ENCODE measurements around the gene PAX9.
A peak's percentile ranks its signal among the peaks of the same experiment; 100 is the strongest.

The PAX9 gene

GRCh38 chr14:36661506-36662257 lies at the start of gene PAX9:
PAX9 (plus strand) TSS chr14:36661860; CDS start chr14:36662090, 230 bp downstream.
- peak; percentile 97 for DNase-seq (ENCODE audit: low read depth)

GRCh38 chr14:36617824-36618223 lies 43.8 kb upstream of the PAX9 start:
- no peak for DNase-seq (ENCODE audit: low read depth)

- DNase-seq (ENCODE audit: low read depth): no peak
Observed at GRCh38 chr14:36618641-36619040, 43.0 kb upstream of the PAX9 start.

- no peak for DNase-seq (ENCODE audit: low read depth)
Observed at GRCh38 chr14:36619131-36619530, 42.5 kb upstream of the PAX9 start.

GRCh38 chr14:36619853-36620252 lies 41.8 kb upstream of the PAX9 start:
- no peak for DNase-seq (ENCODE audit: low read depth)

GRCh38 chr14:36625014-36625413 lies 36.6 kb upstream of the PAX9 start:
- DNase-seq (ENCODE audit: low read depth): no peak

- no peak for DNase-seq (ENCODE audit: low read depth)
Observed at GRCh38 chr14:36625436-36625835, 36.2 kb upstream of the PAX9 start.

- no peak for DNase-seq (ENCODE audit: low read depth)
Observed at GRCh38 chr14:36626151-36626550, 35.5 kb upstream of the PAX9 start.

- DNase-seq (ENCODE audit: low read depth): peak; percentile 57
Observed at GRCh38 chr14:36627981-36628380, 33.7 kb upstream of the PAX9 start.

- DNase-seq (ENCODE audit: low read depth): no peak
Observed at GRCh38 chr14:36633580-36633979, 28.1 kb upstream of the PAX9 start.

- DNase-seq (ENCODE audit: low read depth): no peak
Observed at GRCh38 chr14:36646664-36647416, 14.8 kb upstream of the PAX9 start.

GRCh38 chr14:36647417-36647823 lies 14.2 kb upstream of the PAX9 start:
- DNase-seq (ENCODE audit: low read depth): no peak

GRCh38 chr14:36647824-36648753 lies 13.6 kb upstream of the PAX9 start:
- peak; percentile 54 for DNase-seq (ENCODE audit: low read depth)

- no peak for DNase-seq (ENCODE audit: low read depth)
Observed at GRCh38 chr14:36649872-36650650, 11.6 kb upstream of the PAX9 start.

GRCh38 chr14:36652542-36653201 lies 9.0 kb upstream of the PAX9 start:
- no peak for DNase-seq (ENCODE audit: low read depth)

- no peak for DNase-seq (ENCODE audit: low read depth)
Observed at GRCh38 chr14:36653413-36653812, 8.2 kb upstream of the PAX9 start.

GRCh38 chr14:36653962-36654793 lies 7.5 kb upstream of the PAX9 start:
- DNase-seq (ENCODE audit: low read depth): no peak

GRCh38 chr14:36654794-36655381 lies 6.8 kb upstream of the PAX9 start:
- no peak for DNase-seq (ENCODE audit: low read depth)

GRCh38 chr14:36655571-36655962 lies 6.1 kb upstream of the PAX9 start:
- no peak for DNase-seq (ENCODE audit: low read depth)

Data from fibroblast of gingiva (primary cell).